GM18508 (cell line): ENCODE measurements around the gene AMOTL2.

Source experiments
- ATAC-seq: cut with Tn5 transposase; IDR thresholded peaks from one replicate; pipeline ENCODE4 v1.9.1; 2021; ENCODE audit warnings: moderate number of reproducible peaks; ENCODE audit not compliant: insufficient read depth, unreplicated experiment

Gene AMOTL2

GRCh38 chr3:134355416-134355815 is 18.8 kb downstream of the AMOTL2 start:
- ATAC-seq, result no peak

- ATAC-seq, result no peak
Observed at GRCh38 chr3:134354612-134355251, 19.5 kb downstream of the AMOTL2 start.

- ATAC-seq, result no peak
Observed at GRCh38 chr3:134353831-134354611, 20.2 kb downstream of the AMOTL2 start.

GRCh38 chr3:134353171-134353825 is 20.9 kb downstream of the AMOTL2 start:
- ATAC-seq, result no peak

- ATAC-seq, result no peak
Observed at GRCh38 chr3:134352031-134352671, 22.1 kb downstream of the AMOTL2 start.

- no peak for ATAC-seq
Observed at GRCh38 chr3:134351427-134351826, 22.8 kb downstream of the AMOTL2 start.

GRCh38 chr3:134350861-134351311 is 23.4 kb downstream of the AMOTL2 start:
- ATAC-seq, result no peak

- no peak for ATAC-seq
Observed at GRCh38 chr3:134350266-134350665, 24.0 kb downstream of the AMOTL2 start.

GRCh38 chr3:134348524-134348923 is 25.7 kb downstream of the AMOTL2 start:
- no peak for ATAC-seq

- no peak for ATAC-seq
Observed at GRCh38 chr3:134347551-134347950, 26.7 kb downstream of the AMOTL2 start.

GRCh38 chr3:134346744-134347143 is 27.5 kb downstream of the AMOTL2 start:
- ATAC-seq, result no peak

- no peak for ATAC-seq
Observed at GRCh38 chr3:134345202-134345601, 29.0 kb downstream of the AMOTL2 start.

- no peak for ATAC-seq
Observed at GRCh38 chr3:134344560-134344959, 29.7 kb downstream of the AMOTL2 start.

GRCh38 chr3:134342259-134342658 is 32.0 kb downstream of the AMOTL2 start:
- no peak for ATAC-seq

- no peak for ATAC-seq
Observed at GRCh38 chr3:134341389-134341788, 32.9 kb downstream of the AMOTL2 start.

- ATAC-seq, result no peak
Observed at GRCh38 chr3:134340982-134341365, 33.3 kb downstream of the AMOTL2 start.

GRCh38 chr3:134340362-134340981 is 33.8 kb downstream of the AMOTL2 start:
- ATAC-seq, result no peak

- no peak for ATAC-seq
Observed at GRCh38 chr3:134339913-134340312, 34.3 kb downstream of the AMOTL2 start.

GRCh38 chr3:134339331-134339730 is 34.9 kb downstream of the AMOTL2 start:
- no peak for ATAC-seq

GRCh38 chr3:134338516-134339261 is 35.6 kb downstream of the AMOTL2 start:
- no peak for ATAC-seq
